Measurements from ENCODE around the gene NCOA3. TPM values are rescaled to one million over a fixed set of nuclear protein-coding genes. Genes with fewer than 3 reads are reported as not detected.

The NCOA3 gene
- total RNA-seq, 2 experiments from 2014 or later, result 48.3 to 53.2 TPM

DNA sequence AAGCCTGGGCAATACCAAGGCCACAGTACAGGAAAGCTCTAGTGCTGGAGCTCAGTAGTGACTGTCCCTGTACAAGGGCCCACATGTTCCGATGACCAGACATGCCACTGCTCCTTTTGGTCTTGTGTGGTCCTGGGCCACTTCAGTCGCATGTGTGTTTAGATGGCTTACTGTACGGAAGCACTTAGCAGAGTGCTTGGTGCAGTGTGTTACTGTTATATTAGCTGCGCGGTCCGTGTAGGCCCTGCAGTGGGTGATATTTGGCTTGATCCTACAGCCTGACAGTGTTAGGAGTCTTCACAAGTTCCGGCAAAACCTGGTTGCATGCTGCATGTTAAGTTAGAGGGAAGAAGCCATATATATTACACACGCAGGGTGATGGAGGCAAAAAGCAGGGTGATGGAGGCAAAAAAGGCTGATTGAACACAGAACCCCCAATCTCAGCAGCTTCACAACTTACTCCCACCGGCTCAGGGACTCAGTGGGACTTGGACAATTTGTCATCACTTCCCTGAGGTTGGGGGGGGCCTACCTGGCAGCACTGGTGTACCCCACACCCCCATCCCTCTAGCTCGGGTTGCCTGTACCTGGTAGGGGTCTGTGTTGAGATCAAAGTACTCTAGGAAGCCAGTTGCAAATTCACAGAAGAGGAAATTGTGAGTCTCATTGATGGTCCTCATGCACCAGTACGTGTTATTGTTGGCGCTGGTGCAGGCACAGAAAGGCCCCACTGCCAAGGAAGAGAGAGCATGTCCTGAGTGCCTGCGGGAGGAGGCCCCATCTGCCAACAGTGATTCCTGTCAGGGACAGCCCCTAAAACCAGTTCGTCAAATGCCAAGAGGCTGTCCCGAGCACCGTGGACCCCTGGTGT, 161.0 kb downstream of the NCOA3 start:
- Mint-ChIP-seq H3K27ac (peak overlapping the region; percentile 26), H3K36me3 (ENCODE audit: low read depth) (no peaks in the 10 kb centered on the region), H3K4me3 (no peak overlapping the region), H3K27me3 (ENCODE audit: low read depth) (no peaks in the 10 kb centered on the region), H3K9me3 (no peaks in the 10 kb centered on the region), H3K4me1 (ENCODE audit: low read depth) (no peaks in the 10 kb centered on the region)
- CTCF ChIA-PET, result interaction anchor here (0.6 to 2.1 kb wide), 8 partner anchors 13 to 428 kb away, joined by 3 to 7 read pairs (median 5); no protein-coding TSS in a partner anchor
- DNase-seq, result no peak
- intact Hi-C loops (cut with micrococcal nuclease), result loop anchor here (1.0 kb wide), 2 partner anchors 50 to 959 kb away; no protein-coding TSS in a partner anchor

DNA sequence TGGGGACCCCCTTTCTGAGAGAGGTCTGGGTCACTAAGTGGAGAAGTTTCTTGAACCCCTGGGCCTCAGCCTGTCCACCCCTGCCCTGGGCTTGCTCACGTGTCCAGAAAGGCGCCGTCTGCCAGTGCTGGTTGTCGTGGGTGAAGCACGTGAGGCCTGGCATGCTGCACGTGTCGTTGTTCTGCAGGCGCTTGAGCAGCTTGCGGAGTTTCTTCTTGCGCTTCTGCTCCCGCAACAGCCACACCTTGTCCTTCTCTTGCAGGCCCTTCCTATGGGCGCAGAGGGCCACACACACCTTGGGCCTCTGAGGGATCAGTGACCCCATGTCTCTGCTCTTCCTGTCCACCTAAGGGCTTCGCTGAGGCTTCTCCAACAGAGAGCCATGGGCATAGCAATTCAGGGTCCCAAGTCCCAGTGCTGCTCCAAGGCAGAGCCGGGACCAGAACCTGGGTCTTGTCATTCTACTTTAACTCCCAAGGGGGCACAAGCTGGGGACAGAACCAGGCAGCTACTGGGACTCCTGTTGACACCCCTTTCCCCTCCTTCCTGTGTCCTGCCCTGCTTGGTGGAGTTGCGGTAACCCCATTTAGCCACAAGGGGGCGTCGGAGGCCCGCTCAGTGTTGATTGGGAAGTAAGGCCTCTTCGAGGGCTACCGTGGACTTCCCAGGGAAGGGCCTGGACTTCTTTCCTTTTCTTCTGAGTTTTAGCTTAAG, 161.8 kb downstream of the NCOA3 start:
- H3K9me3 Mint-ChIP-seq, result no peaks in the 10 kb centered on the region
- no peak overlapping the region for H3K27ac Mint-ChIP-seq
- CTCF ChIA-PET, result interaction anchor here (0.6 to 2.1 kb wide), 19 partner anchors 9 to 957 kb away, joined by 3 to 8 read pairs (median 4); no protein-coding TSS in a partner anchor
- no peaks in the 10 kb centered on the region for H3K27me3 Mint-ChIP-seq (ENCODE audit: low read depth)
- DNase-seq, result peak; percentile 88
- H3K4me3 Mint-ChIP-seq, result no peak overlapping the region
- no peaks in the 10 kb centered on the region for H3K4me1 Mint-ChIP-seq (ENCODE audit: low read depth)
- intact Hi-C loops (cut with micrococcal nuclease), result loop anchor here (1.0 kb wide), 2 partner anchors 49 to 958 kb away; no protein-coding TSS in a partner anchor
- H3K36me3 Mint-ChIP-seq (ENCODE audit: low read depth), result no peaks in the 10 kb centered on the region

DNA sequence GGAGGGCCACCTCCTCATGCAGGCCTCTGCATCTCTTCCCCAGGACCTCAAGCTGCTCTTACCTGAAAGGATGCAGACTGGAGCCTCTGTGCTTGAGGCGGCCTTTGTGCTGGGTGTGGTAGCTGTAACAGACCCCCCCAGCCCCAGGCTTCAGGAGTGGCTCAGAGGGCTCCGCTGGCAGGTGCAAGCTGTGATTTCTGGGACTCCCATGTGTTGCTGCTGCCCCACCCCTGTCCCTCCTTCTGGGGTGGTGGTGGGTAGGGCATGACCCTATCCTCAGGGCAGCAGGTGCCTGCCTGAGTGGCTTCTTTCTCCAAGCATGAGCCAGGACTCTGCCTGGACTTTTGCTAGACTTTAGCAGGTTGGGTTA, 162.4 kb downstream of the NCOA3 start:
- H3K36me3 Mint-ChIP-seq (ENCODE audit: low read depth), result no peaks in the 10 kb centered on the region
- intact Hi-C loops (cut with micrococcal nuclease), result no loop called here
- no peaks in the 10 kb centered on the region for H3K27me3 Mint-ChIP-seq (ENCODE audit: low read depth)
- no peak overlapping the region for H3K4me3 Mint-ChIP-seq
- H3K9me3 Mint-ChIP-seq, result no peaks in the 10 kb centered on the region
- CTCF ChIA-PET, result interaction anchor here (0.6 to 2.1 kb wide), 20 partner anchors 10 to 1461 kb away, joined by 3 to 8 read pairs (median 4); no protein-coding TSS in a partner anchor
- H3K4me1 Mint-ChIP-seq (ENCODE audit: low read depth), result no peaks in the 10 kb centered on the region
- no peak for DNase-seq
- H3K27ac Mint-ChIP-seq, result no peak overlapping the region

DNA sequence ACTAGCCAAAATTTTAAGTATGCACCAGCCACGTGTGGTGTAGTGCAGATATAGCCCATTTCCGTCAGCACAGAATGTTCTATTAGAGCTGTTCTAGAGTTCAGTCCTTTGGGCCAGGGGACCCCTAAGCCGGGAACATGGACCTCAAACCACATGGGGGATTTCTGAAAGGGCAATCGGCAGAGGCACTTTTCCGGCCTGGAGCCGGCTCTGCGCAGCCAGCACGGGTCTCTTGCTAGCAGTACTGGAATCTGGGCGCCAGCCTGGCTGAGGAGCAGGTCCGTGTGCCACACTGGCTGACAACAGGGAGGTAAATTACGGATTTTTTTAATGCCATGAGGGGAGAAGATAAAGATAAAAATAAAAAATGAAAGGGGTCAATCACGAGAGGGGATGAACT, 163.1 kb downstream of the NCOA3 start:
- DNase-seq, result no peak
- Mint-ChIP-seq H3K27ac (no peak overlapping the region), H3K9me3 (no peaks in the 10 kb centered on the region), H3K36me3 (ENCODE audit: low read depth) (no peaks in the 10 kb centered on the region), H3K4me1 (ENCODE audit: low read depth) (no peaks in the 10 kb centered on the region), H3K27me3 (ENCODE audit: low read depth) (no peaks in the 10 kb centered on the region), H3K4me3 (no peak overlapping the region)
- CTCF ChIA-PET, result interaction anchor here (0.6 to 2.1 kb wide), 10 partner anchors 10 to 956 kb away, joined by 3 to 8 read pairs (median 4); no protein-coding TSS in a partner anchor
- intact Hi-C loops (cut with micrococcal nuclease), result no loop called here

DNA sequence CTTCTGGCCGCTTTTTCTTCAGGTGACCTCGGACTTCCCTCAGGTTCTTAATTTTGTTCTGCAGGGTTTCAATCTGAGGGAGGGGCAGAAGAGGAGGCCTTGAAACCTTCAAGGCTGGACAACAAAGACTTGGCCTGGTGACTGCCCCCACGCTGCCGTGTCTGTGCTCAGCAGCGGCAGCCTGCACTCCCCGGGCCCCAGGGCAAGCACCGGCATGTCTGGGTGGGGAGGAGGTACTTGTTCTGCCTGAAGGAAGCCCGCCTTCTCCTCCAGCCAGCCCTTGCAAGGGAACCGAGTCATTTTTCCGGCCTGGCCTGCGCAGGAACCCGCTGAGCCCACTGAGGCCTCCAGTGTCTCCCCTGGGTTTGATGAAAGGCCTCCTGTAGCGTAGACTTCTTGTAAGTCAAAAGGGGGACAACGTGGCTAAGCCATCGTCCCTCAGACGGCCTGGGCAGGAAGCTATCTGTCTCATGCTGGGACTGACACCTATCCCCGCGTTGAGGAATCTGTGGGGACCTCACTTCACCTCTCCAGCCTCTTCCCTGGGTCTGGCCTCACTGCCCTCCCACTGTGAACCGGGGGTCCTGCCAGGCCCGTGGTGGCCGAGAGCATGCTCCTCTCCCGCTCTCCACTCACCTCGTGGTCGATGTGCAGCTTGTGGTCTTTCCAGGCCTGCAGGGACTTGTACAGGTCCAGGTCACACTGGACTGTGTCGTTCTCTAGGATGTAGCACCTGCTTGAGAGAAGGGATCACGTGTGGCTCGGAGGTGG, 163.7 kb downstream of the NCOA3 start:
- Mint-ChIP-seq H3K4me3 (no peak overlapping the region), H3K4me1 (ENCODE audit: low read depth) (no peaks in the 10 kb centered on the region), H3K36me3 (ENCODE audit: low read depth) (no peaks in the 10 kb centered on the region), H3K9me3 (no peaks in the 10 kb centered on the region), H3K27me3 (ENCODE audit: low read depth) (no peaks in the 10 kb centered on the region), H3K27ac (no peak overlapping the region)
- DNase-seq, result no peak
- CTCF ChIA-PET, result interaction anchor here (1.0 to 2.1 kb wide), 2 partner anchors 12 to 31 kb away, joined by 4 to 6 read pairs; no protein-coding TSS in a partner anchor
- intact Hi-C loops (cut with micrococcal nuclease), result no loop called here

DNA sequence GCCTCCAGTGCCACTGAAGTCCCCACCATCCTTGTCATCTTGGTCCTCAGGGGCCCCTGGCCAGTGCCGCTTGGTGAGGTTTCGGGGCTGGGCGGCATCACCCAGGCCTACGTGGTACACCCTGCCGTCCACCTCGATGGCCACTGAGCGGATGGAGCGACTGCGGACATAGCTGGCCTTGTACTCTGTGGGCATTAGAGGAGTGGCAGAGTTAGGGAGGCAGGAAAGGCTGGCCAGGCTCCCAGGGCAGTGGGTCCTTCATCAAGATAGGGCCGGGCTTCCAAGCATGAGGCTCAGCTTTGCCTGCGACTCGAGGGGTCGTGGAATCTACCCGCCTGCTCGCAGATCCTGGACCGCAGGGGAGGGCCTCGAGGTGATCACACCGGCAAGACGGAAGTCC, 164.6 kb downstream of the NCOA3 start:
- no peaks in the 10 kb centered on the region for H3K27me3 Mint-ChIP-seq (ENCODE audit: low read depth)
- H3K9me3 Mint-ChIP-seq, result no peaks in the 10 kb centered on the region
- H3K4me3 Mint-ChIP-seq, result no peak overlapping the region
- no peak overlapping the region for H3K27ac Mint-ChIP-seq
- DNase-seq, result no peak
- H3K4me1 Mint-ChIP-seq (ENCODE audit: low read depth), result no peaks in the 10 kb centered on the region
- H3K36me3 Mint-ChIP-seq (ENCODE audit: low read depth), result no peaks in the 10 kb centered on the region
- CTCF ChIA-PET, result interaction anchor here (0.5 to 1.1 kb wide), 3 partner anchors 11 to 236 kb away, joined by 3 to 4 read pairs (median 4); no protein-coding TSS in a partner anchor
- intact Hi-C loops (cut with micrococcal nuclease), result no loop called here

DNA sequence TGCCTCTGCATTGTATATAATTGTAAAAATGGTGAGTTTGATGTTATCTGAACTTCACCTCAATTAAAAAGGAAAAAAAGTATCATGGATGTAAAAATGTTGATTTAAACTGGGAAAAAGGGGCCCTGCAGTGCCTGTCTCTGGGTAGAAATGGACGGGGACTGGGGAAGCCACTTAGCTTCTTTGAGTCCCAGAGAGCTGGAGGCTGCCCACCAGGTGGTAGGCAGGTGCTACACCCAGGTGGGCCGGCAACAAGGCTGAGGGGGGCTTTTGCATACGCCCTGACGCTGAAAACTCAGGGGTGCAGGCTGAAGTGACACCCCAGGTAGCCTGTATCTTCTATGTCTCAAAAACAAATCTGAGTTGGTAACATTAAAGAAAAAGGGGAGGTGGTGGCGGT, 165.4 kb downstream of the NCOA3 start:
- no peak for DNase-seq
- H3K27me3 Mint-ChIP-seq (ENCODE audit: low read depth), result no peaks in the 10 kb centered on the region
- H3K4me3 Mint-ChIP-seq, result no peak overlapping the region
- H3K27ac Mint-ChIP-seq, result no peak overlapping the region
- CTCF ChIA-PET, result interaction anchor here (0.6 to 1.1 kb wide), 4 partner anchors 10 to 953 kb away, joined by 3 to 4 read pairs (median 3); no protein-coding TSS in a partner anchor
- no peaks in the 10 kb centered on the region for H3K4me1 Mint-ChIP-seq (ENCODE audit: low read depth)
- no peaks in the 10 kb centered on the region for H3K36me3 Mint-ChIP-seq (ENCODE audit: low read depth)
- intact Hi-C loops (cut with micrococcal nuclease), result no loop called here
- H3K9me3 Mint-ChIP-seq, result no peaks in the 10 kb centered on the region

DNA sequence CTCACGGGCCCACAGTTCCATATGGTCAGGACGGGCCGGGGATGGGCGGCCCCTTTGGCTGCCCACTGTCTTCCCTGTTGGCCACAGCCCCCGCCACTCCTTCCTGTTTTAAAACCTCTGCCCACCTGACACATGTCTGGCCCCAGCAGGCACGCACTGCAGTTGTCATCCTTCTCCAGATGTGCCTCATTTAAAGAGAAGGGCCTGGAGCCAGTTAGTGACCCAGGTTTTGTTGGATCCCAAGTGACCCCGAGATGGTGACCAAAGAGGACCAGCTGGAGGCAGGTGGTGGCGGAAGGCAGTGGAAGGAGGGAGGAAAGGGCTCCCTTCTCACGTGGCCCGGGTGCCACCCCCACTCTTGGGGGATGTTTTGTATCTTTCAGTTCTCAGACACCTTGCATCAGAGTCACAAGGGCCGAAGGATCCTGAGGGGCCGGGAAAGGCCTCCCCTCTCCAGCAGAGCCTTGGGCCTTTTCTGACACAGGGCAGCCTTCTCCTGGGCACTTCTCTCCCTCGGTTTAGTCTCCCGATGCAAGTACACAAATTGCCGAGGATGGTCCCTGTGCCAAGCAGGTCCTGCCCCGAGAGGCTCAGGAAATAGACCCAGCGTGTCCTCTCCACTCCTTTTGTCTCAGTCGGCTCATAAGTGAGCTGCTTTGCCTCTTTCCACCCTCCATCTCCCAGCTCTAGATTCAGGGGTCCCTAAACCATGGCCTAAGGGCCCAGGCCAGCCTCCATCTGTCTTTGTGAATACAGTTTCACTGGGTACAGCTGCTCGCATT, 166.0 kb downstream of the NCOA3 start:
- Mint-ChIP-seq H3K4me1 (ENCODE audit: low read depth) (no peaks in the 10 kb centered on the region), H3K4me3 (no peak overlapping the region), H3K36me3 (ENCODE audit: low read depth) (no peaks in the 10 kb centered on the region), H3K9me3 (no peaks in the 10 kb centered on the region), H3K27me3 (ENCODE audit: low read depth) (no peaks in the 10 kb centered on the region), H3K27ac (no peak overlapping the region)
- no peak for DNase-seq
- CTCF ChIA-PET, result interaction anchor here (0.6 to 1.5 kb wide), 3 partner anchors 10 to 953 kb away, joined by 3 to 4 read pairs (median 3); no protein-coding TSS in a partner anchor
- intact Hi-C loops (cut with micrococcal nuclease), result no loop called here

DNA sequence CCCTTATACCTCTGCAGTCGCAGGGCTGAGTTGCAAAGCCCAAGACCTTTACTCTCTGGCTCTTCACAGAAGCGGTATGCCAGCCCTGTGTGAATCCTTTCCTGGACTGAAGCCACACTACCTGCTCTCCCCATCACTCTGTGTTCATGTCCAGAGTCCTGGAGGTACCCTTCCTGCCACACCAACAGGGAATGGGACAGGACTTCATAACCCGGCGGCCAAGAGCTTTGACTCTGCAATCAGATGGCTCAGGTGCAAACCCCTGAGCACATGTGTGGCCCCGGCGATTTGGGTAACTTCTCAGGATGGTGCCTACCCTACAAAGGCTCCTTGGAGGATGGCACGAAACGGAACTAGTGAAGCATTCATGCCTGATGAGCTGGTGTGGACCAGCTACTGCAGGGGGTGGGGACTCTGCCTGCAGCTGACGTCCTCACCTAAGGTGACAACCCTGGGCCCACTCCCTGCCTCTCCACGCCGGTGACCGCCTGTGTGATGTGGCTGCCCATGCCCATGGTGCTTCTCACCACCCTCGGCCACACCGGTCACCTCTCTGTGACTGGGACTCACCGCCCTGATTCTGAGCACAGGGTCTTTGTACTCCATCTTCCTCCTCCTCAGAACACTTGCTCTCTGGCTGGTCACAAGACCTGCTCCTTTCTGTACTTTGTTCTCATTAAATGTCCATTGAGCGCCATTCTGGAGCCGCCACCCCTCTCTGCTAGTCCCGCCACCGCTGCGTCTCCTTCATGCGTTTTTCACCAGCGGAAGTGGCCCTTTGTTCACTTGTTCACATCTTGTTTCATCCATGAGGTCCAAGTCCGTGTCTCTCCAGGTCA, 166.8 kb downstream of the NCOA3 start:
- H3K27me3 Mint-ChIP-seq (ENCODE audit: low read depth), result no peaks in the 10 kb centered on the region
- CTCF ChIA-PET, result interaction anchor here (0.6 to 1.5 kb wide), 4 partner anchors 9 to 271 kb away, joined by 3 to 4 read pairs (median 4); no protein-coding TSS in a partner anchor
- H3K9me3 Mint-ChIP-seq, result no peaks in the 10 kb centered on the region
- no peaks in the 10 kb centered on the region for H3K36me3 Mint-ChIP-seq (ENCODE audit: low read depth)
- intact Hi-C loops (cut with micrococcal nuclease), result no loop called here
- no peak overlapping the region for H3K27ac Mint-ChIP-seq
- DNase-seq, result no peak
- no peak overlapping the region for H3K4me3 Mint-ChIP-seq
- no peaks in the 10 kb centered on the region for H3K4me1 Mint-ChIP-seq (ENCODE audit: low read depth)

DNA sequence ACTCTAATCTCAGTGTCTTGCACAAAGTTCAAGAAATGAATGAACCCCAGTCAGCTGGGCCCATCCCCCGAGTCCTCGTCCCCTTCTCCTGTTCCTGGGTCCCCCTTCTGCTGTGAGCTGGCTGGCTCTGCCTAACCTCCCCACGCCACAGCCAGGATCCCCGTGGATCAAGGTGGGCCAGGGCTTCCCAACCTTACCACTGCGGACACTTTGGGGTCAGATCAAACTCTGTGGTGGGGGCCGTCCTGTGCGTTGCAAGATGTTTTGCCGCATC, 167.4 kb downstream of the NCOA3 start:
- no peaks in the 10 kb centered on the region for H3K27me3 Mint-ChIP-seq (ENCODE audit: low read depth)
- H3K36me3 Mint-ChIP-seq (ENCODE audit: low read depth), result no peaks in the 10 kb centered on the region
- no peak overlapping the region for H3K4me3 Mint-ChIP-seq
- H3K4me1 Mint-ChIP-seq (ENCODE audit: low read depth), result no peaks in the 10 kb centered on the region
- CTCF ChIA-PET, result interaction anchor here (1.1 to 1.5 kb wide), 2 partner anchors 9 to 56 kb away, joined by 3 to 4 read pairs; no protein-coding TSS in a partner anchor
- H3K27ac Mint-ChIP-seq, result no peak overlapping the region
- intact Hi-C loops (cut with micrococcal nuclease), result no loop called here
- no peaks in the 10 kb centered on the region for H3K9me3 Mint-ChIP-seq
- no peak for DNase-seq

DNA sequence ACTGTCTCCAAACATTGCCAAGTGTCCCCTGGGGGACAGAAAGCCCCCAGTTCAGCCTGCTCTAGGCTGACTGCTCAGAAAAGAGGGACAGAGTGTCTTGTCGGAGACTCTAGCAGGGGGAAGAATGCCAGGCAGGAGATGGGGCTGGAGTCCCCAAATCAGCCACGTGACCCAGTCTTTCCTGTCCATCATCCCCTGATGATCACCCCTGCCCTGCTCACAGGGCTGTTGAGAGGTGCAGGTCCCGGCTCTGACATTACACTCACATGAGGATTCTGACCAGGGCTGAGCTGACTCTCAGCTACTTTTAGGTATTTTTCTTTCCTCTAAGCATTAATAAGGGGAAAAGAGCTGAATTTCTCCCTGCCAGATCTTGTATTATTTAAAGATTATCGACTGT, 167.8 kb downstream of the NCOA3 start:
- Mint-ChIP-seq H3K27ac (no peak overlapping the region), H3K4me1 (ENCODE audit: low read depth) (no peaks in the 10 kb centered on the region), H3K9me3 (no peaks in the 10 kb centered on the region)

More for the DNA sequence above, 167.8 kb downstream of the NCOA3 start:
- Mint-ChIP-seq H3K36me3 (ENCODE audit: low read depth) (no peaks in the 10 kb centered on the region), H3K27me3 (ENCODE audit: low read depth) (no peaks in the 10 kb centered on the region), H3K4me3 (no peak overlapping the region)
- CTCF ChIA-PET, result interaction anchor here (0.6 to 1.1 kb wide), 2 partner anchors 8 to 951 kb away, joined by 3 to 4 read pairs; no protein-coding TSS in a partner anchor
- no peak for DNase-seq
- intact Hi-C loops (cut with micrococcal nuclease), result no loop called here

Data from activated naive CD4-positive, alpha-beta T cell treated with anti-CD3 and anti-CD28 coated beads for 36 hours (primary cell).